HG03175 (cell line): Measurements from ENCODE around the gene APCDD1.

Experiments
- ATAC-seq: cut with Tn5 transposase; IDR thresholded peaks from one replicate; pipeline ENCODE4 v1.9.1; 2021; ENCODE audit warnings: mild to moderate bottlenecking, moderate library complexity; ENCODE audit not compliant: unreplicated experiment

Gene APCDD1

DNA sequence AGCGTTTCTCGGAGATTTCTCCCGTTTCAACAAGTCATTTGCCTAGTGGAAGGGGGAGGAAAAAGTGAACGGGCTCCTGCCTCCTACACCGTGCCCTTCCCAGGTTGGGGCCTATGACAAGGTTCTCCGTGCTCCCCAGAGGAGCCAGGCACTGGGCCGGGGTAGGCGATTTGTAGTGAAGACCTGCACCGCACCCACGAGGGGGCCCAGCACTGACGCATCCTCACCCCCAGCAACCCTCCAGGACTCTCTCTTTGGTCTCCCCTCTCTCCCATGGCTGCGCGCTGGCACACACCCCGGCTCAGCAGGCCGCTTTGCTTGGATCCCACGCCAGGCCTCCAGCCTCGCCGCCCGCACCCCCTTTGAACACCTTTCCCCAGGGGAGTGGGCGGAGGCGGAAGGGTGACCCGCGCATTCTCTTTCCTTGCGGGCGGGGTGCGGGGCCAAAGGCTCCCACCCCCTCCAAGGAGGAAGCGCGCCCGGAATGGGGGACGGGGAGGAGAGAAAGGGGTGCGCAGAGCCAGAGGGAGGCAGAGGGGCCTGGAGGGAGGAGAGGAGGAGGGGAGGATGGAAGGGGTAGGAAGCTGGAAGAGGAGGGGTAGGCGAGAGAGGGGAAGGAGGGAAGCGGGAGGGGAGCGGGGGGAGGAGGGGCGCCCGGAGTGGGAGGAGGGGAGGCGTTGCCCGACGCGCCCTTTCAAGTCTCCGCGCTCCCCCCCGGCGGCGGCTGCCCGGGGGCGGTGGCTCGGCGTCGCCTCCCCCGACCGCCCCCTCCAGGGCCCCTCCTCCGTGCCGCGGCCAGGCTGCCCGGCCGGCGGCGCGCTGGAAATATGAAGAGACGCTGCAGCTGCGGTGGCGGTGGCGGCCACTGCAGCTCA lies at the start of gene APCDD1:
APCDD1 (plus strand) TSS at position 830 of the 875 bp plus-strand sequence. CDS start 347 bp downstream, outside the sequence.
- ATAC-seq: no peak

DNA sequence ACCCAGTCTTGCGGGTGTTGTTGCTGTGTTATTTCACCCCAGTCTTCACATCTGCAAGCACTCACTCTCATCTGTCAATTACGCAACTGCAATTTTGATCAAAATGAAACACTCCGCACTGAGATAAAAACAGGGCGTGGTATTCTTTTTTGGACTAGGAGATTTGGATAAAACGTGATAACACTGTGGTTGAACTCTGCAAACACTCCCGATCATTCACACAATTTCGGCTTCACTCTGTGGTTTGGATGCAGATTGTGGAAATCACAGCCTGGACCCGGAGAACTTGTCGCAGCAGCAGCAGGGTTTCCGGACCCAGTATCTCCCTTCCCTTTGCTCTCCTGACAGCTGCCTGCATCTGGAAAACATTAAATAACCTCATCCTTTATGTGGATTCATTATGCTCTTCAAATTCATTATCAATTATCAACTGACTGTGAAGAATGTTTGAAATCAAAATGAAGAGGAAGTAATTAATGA lies 49.4 kb upstream of the APCDD1 start:
- ATAC-seq: no peak

DNA sequence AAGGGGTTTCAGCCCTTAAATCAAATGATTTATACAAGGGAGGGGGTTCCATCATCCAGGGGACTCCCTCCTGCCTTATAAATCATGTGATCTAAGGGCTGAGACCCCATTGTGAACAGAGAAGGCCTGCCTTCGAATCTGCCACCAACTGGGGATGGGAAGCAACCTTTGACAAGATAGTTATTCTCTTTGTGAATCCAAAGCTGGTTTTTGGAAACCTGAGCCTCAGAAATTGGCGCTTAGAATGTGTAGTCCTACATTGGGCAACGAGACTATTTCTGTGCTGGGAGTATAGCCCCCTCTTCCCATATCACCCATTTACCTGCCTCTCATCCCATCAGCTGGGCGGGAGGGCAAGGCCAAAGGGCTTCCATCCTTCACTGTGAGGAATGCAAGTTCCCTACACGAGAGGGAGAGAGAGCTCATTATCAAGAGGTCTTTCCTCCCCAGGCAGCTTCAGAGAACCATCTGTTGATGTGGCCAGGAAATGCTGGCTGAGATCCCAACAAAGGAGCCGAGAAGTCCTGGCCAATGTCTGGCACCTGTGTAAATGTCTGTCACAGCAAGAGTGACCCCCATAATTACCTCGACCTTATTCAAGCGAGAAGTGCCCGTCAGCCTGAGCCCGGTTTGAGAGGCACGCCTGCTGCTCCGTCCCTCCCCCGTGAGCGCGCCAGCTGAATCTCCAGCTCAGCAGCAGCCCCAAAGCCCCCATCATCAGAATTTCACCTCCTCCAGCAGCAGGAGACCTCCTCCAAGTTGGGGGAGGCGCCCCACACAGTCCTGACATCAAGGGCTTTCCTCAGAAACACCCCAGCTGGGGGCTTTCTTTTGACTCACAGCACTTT lies 48.4 kb upstream of the APCDD1 start:
- ATAC-seq: no peak

DNA sequence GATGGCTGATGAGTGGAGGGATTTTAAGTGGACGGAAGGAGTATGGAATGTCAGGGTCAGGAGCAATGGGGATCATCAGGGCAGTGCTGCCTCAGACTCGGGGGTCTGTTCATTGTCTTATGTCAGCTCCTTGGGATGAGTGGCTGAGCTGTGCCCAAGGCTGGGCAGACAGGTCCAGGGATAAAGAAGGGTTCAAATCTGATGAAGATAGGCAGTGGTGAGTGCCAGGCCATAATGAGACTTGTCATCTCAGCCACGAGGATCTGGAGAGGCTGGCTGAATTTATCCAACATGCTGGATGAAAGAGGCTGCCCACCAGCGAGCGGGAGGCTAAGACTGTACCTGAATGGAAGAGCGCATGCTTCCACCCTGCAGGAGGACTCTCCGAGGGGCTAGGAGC lies 46.3 kb upstream of the APCDD1 start:
- no peak for ATAC-seq

DNA sequence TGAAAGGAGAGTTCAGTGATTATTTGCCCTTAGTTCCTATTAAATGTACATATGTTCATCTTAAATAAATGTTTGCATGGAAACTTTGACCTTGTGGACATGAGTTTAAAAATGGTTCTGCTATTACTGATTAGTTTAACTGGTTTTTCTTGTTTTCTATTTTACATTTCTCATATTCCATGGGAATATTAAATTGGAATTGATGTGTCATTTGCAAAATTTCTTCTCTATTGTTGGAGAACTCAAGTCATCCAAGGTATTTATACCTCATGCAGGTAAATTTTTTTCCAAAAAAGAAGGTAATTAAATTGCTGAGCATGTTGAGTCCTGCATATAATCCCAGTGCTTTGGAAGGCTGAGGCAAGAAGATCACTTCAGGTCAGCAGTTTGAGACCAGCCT lies 45.4 kb upstream of the APCDD1 start:
- ATAC-seq: no peak

DNA sequence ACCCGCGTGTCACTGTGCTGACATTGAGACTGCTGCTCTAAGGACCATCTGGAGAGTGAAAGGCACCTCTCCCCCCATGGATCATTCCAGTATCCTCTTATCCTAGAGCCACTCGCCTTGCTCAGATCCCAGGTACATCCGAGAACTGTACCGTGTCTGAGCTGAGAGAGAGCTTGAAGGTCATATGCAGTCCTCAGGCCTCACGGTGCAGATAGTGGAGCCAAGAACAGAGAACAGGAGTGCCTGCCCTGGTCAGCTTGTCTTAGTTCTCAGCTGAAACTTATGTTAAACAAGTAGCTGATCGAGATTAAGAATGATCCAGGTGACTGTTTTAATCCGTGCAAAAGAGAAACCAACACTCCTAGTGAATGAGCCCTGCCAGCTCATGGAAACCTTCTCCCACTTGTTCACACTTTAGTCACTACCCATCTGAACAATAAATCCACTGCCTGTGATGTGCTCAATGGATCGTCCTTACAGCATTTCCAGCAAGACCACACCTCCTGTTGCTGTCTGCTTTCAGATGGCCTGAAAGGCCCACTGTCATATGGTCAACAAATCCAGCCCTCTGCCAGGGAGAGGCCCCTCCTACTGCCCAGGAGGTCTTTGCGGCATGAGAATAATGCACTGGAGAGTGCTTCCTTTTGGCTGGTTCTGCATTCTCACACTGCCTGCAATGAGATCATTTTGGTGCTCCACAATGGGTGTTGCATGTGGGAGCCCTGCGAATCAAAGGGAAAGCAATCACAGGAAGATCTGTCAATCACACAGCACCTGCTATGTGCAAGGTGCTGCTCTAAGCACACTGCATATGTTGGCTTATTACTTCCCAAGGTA lies 43.7 kb upstream of the APCDD1 start:
- no peak for ATAC-seq

DNA sequence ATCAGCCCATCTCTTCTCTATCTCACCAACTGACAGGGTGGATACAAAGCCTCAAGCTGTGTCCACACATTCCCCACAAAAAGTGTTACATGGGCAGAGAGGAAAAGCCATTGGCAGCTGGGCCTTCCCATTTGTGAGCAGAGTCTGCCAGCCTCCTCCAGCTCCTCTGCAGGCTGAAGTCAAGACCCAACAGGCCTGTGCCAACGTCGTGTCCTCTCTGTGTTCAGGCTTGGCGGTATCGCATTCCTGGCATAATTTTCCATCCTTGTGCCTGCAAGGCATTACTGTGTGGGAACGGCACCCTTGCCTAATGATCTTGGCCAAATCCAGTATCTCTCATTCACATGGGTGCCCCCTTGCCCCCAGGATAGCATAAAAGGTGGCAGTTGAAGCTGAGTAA lies 41.5 kb upstream of the APCDD1 start:
- no peak for ATAC-seq

DNA sequence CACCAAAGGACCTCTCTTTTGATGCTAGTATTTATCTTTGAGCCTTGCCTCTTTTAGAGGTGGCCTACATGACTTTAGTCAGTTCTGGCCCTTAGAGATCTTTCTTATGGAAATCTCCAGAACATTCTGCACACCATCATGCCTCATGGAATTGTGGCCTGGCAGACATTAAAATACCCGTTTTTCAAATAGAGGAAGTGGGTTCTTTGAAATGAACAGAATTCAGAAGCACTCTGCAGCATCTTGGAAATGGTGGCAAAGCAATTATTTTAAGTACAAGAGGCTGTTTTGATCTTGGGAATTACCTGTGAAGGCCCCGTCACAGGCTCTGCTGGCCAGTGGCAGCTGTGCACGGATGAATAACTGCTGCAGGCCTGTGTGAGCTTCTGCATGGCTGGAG lies 40.7 kb upstream of the APCDD1 start:
- no peak for ATAC-seq

DNA sequence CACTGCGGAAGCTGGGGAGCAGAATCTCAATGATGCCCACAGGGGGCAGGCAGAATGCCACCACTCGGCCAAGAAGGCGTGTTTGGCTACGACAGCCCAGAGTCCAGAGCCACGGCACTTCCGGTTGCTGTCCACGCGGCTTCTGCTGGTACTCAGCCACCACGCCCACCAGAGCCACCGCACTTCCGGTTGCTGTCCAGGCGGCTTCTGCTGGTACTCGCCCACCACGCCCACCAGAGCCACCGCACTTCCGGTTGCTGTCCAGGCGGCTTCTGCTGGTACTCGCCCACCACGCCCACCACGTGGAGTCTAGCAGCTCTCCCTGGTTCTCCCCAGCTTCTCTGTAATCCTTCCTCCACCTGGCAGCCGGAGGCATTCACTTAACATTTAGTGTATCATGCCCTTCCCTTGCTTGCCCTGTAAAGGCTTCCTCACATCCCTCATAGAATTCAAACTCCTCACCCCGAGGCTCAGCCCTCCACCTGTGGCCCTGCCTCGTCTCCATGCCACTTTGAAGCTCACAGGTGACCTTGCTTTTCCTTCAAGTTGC lies 40.1 kb upstream of the APCDD1 start:
- ATAC-seq: no peak

DNA sequence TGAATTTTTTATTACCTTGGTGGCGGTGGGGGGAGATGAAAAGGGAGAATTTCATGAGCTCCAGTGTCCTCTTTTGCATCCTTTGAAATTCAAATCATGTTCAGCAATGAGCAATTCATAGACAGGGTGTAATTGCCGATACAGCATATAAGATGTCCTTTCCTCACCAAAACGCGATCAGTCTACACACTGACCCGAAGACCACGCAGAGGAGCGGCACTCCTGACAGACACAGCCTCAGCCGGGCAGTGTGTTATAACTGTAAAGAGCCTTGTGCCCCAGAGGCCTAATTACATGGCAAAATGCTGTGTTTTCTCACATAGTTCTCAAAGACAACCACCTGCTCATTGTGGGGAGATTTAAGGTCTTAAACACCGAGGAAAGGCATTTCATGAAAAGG lies 38.4 kb upstream of the APCDD1 start:
- no peak for ATAC-seq

DNA sequence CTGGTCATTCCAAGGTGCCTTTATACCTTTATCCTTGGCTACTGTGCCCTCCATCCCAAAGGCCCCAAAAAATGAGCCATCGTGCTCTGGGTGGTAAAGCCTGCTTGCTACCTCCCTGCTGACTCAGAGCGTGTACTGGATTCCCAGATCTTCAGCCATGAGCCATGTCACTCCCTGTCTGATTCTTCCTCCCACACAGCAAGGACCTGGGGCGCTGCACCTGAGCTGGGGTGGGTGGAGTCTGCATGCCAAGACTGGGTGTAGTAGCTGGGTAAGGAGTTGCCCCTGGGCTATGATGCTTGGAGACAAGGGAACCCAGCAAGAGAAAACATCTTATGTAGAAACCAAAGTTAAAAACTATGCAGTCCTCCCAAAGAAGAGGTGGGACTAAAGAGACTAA lies 37.2 kb upstream of the APCDD1 start:
- no peak for ATAC-seq

DNA sequence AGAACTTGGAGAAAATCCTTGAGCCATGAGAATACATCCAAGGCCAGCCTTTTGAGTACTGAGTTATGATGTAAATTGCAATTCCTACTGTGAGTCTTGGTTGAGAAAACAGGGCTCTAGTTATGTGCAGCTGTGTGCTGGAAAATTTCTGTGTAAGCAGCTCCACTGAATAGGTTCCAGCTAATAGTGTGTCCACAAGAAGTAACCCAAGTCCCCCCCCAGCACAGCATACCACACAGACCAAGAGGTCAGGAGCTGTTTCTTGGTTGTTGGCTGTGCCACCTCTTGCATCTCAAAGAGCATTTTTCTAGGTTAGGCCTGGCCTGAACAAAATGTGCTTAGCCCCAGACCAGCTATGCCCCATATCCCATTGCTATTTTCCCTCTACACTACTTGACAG lies 36.8 kb upstream of the APCDD1 start:
- ATAC-seq: no peak

DNA sequence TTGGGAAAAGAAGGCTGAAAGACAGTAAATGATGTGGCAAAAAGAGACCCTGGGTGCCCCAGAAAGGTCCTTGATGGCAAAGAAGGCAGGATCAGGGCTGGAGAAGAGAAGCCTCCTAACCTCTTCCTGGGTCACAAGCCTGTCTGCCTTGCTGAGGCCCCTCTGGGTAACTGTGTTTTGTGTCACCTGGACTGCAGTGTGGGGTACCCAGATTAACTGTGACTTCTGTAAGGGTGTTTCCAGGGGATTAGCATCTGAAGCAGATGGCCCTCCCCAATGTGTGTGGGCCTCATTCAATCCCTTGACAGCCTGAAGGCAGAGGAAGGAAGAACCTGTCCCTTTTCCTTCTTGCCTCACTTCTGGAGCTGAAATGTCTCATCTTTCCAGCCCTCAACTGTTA lies 35.6 kb upstream of the APCDD1 start:
- ATAC-seq: no peak

DNA sequence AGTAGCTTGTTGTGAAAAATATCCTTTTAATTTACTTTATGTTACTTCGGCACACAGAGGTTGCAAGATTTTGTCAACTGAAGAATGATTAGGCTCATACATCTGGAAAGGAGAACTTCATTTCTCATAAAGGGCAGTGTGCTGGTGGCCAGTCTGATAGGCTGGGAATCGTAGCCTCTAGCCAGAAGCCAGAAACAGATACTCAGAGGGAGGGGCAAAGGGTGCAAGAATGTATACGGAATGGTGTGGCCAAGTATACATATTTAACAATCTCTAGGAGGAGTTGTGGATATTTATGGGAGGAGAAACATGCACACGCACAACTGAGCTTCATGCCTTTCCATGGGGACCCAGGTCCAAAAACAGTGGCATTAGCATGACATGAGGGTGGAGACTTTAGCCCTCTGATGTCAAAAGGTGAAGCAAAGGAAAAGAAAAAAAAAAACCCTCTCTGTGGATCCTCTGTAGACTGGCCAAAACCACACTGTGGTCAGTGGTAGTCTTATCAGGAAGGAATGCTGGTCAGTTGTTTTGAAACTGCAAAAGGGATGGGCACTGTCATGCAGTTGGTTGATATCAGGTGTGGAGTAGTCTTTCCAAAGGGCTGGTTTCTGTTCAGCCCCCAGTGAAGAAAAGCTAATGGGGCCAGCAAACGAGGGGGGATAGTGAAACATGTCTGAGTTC lies 34.9 kb upstream of the APCDD1 start:
- ATAC-seq: no peak

DNA sequence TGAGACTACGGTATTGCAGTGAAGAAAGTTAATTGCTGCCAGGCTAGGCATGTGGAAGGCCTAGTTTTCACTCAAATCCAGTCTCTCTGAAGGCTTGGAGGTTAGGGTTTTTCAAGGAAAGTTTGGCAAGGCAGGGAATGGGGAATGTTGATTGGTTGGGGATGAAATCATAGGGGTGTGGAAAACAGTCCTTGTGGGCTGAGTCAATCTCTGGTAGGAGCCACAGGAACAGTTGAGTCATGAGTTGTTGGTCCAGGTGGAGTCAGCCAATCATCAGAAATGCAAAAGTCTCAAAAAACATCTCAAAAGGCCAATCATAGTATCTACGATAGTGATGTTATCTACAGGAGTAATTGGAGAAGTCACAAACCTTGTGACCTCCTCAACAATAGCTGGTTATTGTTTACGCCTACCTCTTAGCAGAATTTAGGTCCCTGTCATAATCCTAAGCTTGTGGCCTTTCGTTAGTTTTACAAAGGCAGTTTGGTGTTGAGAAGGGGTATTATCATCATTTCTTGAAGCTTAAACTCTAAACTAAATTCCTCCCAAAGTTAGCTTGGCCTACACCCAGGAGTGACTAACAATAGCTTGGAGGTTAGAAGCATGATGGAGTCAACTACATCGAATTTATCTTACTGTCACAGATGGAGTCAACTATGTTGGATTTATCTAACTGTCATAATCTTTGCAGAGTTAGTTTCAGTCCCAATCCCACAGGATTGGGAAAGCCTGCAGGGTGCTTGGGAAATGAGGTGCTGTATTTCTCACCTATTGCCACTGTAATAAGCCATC lies 33.7 kb upstream of the APCDD1 start:
- ATAC-seq: no peak

DNA sequence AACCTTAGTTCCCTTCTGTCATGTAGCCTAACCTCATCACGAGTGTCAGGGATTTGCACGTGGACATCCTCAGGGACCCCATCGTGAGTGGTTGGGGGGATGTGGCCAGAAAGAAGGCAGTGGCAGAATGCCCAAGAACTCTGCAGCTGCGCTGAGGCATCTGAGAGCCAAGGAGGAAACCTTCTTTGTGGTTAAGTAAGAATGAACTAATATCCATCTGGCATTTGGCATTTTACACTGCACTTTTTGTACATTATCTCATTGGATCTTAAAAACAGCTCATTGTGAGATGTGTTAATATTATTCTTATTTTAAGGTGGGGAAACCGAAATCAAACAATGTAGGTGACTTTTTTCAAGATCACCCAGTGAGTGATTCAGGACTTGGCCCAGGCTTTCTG lies 32.6 kb upstream of the APCDD1 start:
- no peak for ATAC-seq

DNA sequence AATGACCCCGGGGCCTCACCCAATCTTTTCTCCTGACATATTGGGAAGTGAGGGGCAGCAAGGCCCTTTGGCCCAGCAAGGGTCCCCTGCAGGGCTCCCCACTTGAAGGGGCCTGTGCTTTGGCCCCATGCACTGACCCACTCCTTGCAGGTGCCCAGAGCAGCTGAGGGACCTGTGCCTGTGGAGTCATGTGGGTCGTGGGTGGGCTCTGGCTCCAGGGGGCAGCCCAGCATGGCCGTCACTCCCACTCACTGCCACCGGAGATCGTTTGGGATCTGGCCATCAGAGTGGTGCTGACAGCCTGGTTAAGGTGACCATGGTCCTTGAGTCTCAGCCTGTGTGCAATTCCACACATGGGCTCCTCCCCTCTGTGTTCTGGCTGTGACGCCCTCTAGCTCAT lies 31.7 kb upstream of the APCDD1 start:
- no peak for ATAC-seq

DNA sequence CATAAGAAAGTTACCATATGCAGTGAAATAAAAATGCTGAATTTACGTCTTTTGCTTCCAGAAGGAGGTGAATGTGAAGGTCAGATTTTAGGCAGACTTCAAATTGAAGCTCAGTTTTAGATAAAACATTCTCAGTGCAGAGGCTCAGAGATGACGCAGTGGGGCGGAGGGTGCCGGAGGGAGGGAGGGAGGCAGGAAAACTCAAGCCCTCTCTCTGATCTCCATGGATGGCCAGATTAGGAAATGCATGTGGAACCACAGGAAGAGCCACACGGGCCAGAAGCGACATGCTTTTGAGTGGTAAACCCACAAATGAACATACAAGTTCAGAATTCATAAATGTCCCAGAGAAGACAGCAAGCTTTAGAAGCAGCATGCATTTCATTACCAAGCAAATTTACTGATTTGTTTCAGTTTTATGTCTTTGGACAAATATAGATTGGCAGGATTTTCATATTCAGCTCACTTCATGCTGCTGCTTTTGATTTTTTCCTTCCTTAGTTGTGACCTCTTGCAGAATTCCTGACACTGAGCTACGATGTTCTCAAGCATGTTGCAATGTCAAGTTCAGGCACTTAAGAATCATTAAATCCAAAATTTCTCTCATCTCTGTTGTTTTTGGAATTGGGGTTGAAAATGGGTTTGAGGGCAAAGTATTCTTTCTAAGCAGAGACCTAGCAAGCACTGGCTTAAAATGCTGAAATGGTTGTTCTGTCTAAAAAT lies 29.7 kb upstream of the APCDD1 start:
- ATAC-seq: no peak

DNA sequence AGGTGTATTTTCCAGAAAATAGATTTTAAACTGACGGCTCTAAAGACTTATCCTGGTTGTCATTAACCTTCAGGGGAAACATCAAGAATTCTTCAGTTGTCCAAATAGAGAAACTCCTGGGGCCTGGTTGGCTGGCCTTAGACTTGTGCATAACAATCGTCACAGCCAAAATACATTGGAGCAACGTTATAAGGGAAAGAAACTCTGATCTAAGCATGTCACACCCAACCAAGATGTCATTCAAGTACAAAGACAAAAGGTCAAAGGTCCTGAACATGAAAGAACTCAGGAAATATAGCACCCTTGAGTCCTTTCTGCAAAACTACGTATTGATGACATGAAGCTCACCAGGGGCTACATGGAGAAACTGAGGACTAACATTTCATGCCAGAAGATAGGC lies 23.8 kb upstream of the APCDD1 start:
- no peak for ATAC-seq
